Left ventricle myocardium inferior (tissue), 1 donor: ENCODE measurements around the gene CBFB. TPM values are rescaled to one million over a fixed set of nuclear protein-coding genes. Genes with fewer than 3 reads are reported as not detected.
A peak's percentile ranks its signal among the peaks of the same experiment; 100 is the strongest.

Source experiments
- DNase-seq: peaks from one replicate; pipeline ENCODE4 v3.0.0-alpha.2; 2020
- H3K27ac ChIP-seq: fragments of 200-600 bp; replicated peaks from 2 replicates; pipeline ENCODE4 v1.8.0; 2021
- H3K27me3 ChIP-seq: fragments of 200-600 bp; 2 replicates; pipeline ENCODE4 v1.8.0; 2021; ENCODE audit warnings: low read depth
- H3K36me3 ChIP-seq: fragments of 200-600 bp; 2 replicates; pipeline ENCODE4 v1.8.0; 2021
- H3K4me1 ChIP-seq: fragments of 200-600 bp; 2 replicates; pipeline ENCODE4 v1.8.0; 2021
- H3K4me3 ChIP-seq: fragments of 200-600 bp; 2 replicates; pipeline ENCODE4 v1.8.0; 2021; ENCODE audit warnings: mild to moderate bottlenecking, moderate library complexity
- H3K9me3 ChIP-seq: fragments of 200-600 bp; replicated peaks from 2 replicates; pipeline ENCODE4 v1.8.0; 2021
- CTCF ChIP-seq: fragments of 200-600 bp; IDR thresholded peaks from 2 replicates; pipeline ENCODE4 v1.8.0; 2021; ENCODE audit warnings: antibody characterized with exemption, mild to moderate bottlenecking, borderline replicate concordance
- intact Hi-C: fragments of 100-400 bp; cut with micrococcal nuclease; formaldehyde crosslinking; loops from one replicate; pipeline ENCODE4 v1.11.0; 2022
- total RNA-seq: library from RNA; stranded (reverse); fragmentation: NEBNext Ultra II Directional; extraction: Animal tissue kit (Norgen Biotek cat#: 25700); gene quantifications from one replicate; pipeline ENCODE4 v1.2.1, GENCODE V29; 2021
- donor health status: DM: no; HTN: yes; CAD: no; lungs with severe emphysema.

CBFB gene
- total RNA-seq, 1 donor from 2014 or later, result 25.2 TPM

- H3K27me3 ChIP-seq, result no peaks in the 10 kb centered on the region
- no peaks in the 10 kb centered on the region for H3K9me3 ChIP-seq
- H3K4me1 ChIP-seq, result peaks cover 21% of the 10 kb centered on the region
- H3K36me3 ChIP-seq, result no peaks in the 10 kb centered on the region
- TF ChIP-seq CTCF, result peak; percentile 53
- intact Hi-C loops, result no loop called here
- peak overlapping the region; percentile 81 for H3K27ac ChIP-seq
- peak; percentile 87 for DNase-seq
- peak overlapping the region; percentile 71 for H3K4me3 ChIP-seq
Observed at GRCh38 chr16:67013823-67014633, 14.9 kb upstream of the CBFB start.

GRCh38 chr16:67014634-67015312 is 14.2 kb upstream of the CBFB start:
- Histone ChIP-seq H3K36me3 (no peaks in the 10 kb centered on the region), H3K4me3 (peak overlapping the region; percentile 71), H3K9me3 (no peaks in the 10 kb centered on the region), H3K27ac (peak overlapping the region; percentile 81), H3K4me1 (peaks cover 21% of the 10 kb centered on the region), H3K27me3 (no peaks in the 10 kb centered on the region)
- no peak for TF ChIP-seq CTCF
- DNase-seq, result no peak
- intact Hi-C loops, result no loop called here

GRCh38 chr16:67015313-67015731 is 13.6 kb upstream of the CBFB start:
- no peak overlapping the region for H3K27ac ChIP-seq
- TF ChIP-seq CTCF, result no peak
- H3K9me3 ChIP-seq, result no peaks in the 10 kb centered on the region
- no peaks in the 10 kb centered on the region for H3K27me3 ChIP-seq
- no peak overlapping the region for H3K4me3 ChIP-seq
- intact Hi-C loops, result no loop called here
- no peaks in the 10 kb centered on the region for H3K36me3 ChIP-seq
- peaks cover 21% of the 10 kb centered on the region for H3K4me1 ChIP-seq
- no peak for DNase-seq

- no peak for TF ChIP-seq CTCF
- Histone ChIP-seq H3K27ac (no peak overlapping the region), H3K4me1 (peaks cover 21% of the 10 kb centered on the region), H3K4me3 (no peak overlapping the region), H3K36me3 (no peaks in the 10 kb centered on the region), H3K27me3 (no peaks in the 10 kb centered on the region), H3K9me3 (no peaks in the 10 kb centered on the region)
- intact Hi-C loops, result no loop called here
- DNase-seq, result no peak
Observed at GRCh38 chr16:67016143-67016542, 12.8 kb upstream of the CBFB start.

- Histone ChIP-seq H3K9me3 (no peaks in the 10 kb centered on the region), H3K36me3 (no peaks in the 10 kb centered on the region), H3K27ac (no peak overlapping the region), H3K4me3 (no peak overlapping the region), H3K4me1 (peaks cover 21% of the 10 kb centered on the region), H3K27me3 (no peaks in the 10 kb centered on the region)
- TF ChIP-seq CTCF, result no peak
- DNase-seq, result no peak
- intact Hi-C loops, result no loop called here
Observed at GRCh38 chr16:67016681-67017420, 12.1 kb upstream of the CBFB start.
